Endothelial cell of umbilical vein (primary cell): ENCODE measurements around the gene ITGA8.

Source experiments
- EZH2 ChIP-seq: IDR thresholded peaks from 2 replicates; pipeline ENCODE4 v1.6.1; 2012; ENCODE audit warnings: borderline replicate concordance, low read depth, mild to moderate bottlenecking, moderate library complexity, low read length, inconsistent platforms; ENCODE audit not compliant: severe bottlenecking
- GATA2 ChIP-seq: IDR thresholded peaks from 2 replicates; pipeline ENCODE4 v1.7.0; 2011; ENCODE audit warnings: low read depth, mild to moderate bottlenecking, moderate library complexity, mixed read lengths, low read length; ENCODE audit not compliant: insufficient read length, insufficient read depth
- TF ChIP-seq, protein P1 (sequence below), 2 donors: IDR thresholded peaks; 1 replicate in 1 of 2; 2 replicates in 1 of 2; pipeline ENCODE4 v1.5.1; 2011; ENCODE audit warnings: low read length in 2 of 2, mild to moderate bottlenecking in 2 of 2, moderate library complexity in 2 of 2, control low read depth in 1 of 2, inconsistent platforms in 1 of 2, low read depth in 1 of 2; ENCODE audit not compliant: insufficient read depth in 1 of 2; ENCODE audit errors: extremely low read depth in 1 of 2

DNA sequence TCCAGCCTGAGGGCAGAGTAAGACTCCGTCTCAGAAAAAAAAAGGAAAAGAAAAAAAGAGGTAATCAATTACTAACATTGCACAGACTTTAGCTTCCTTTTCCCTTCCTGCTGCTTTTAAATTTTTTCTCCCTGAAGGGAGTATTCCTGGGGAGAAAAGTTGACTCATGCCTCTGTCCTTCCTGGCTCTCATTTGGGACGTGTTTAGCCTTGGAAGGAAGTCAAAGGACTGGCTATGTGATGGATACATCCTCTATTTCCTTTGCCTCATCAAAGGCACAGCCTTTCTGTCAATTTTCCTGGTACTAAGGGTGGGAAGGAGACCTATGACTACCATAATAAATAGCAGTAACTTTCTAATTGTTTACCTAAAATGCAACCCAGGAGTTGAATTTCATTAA is 77.6 kb downstream of the ITGA8 start:
- TF ChIP-seq EZH2 (no peak), GATA2 (peak; percentile 18)
- TF ChIP-seq, protein P1, sequence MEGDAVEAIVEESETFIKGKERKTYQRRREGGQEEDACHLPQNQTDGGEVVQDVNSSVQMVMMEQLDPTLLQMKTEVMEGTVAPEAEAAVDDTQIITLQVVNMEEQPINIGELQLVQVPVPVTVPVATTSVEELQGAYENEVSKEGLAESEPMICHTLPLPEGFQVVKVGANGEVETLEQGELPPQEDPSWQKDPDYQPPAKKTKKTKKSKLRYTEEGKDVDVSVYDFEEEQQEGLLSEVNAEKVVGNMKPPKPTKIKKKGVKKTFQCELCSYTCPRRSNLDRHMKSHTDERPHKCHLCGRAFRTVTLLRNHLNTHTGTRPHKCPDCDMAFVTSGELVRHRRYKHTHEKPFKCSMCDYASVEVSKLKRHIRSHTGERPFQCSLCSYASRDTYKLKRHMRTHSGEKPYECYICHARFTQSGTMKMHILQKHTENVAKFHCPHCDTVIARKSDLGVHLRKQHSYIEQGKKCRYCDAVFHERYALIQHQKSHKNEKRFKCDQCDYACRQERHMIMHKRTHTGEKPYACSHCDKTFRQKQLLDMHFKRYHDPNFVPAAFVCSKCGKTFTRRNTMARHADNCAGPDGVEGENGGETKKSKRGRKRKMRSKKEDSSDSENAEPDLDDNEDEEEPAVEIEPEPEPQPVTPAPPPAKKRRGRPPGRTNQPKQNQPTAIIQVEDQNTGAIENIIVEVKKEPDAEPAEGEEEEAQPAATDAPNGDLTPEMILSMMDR (IDR thresholded peaks at IDR 0.05; ENCODE audit: extremely low read depth in 1 of 2, insufficient read depth in 1 of 2, low read depth in 1 of 2, low read length in 2 of 2) = no peak
